SK-N-SH (cell line): ENCODE measurements around the gene PEDS1.

Experiments used
- NRF1 ChIP-seq: IDR thresholded peaks from 2 replicates; pipeline ENCODE4 v1.6.1; 2012; ENCODE audit warnings: low read depth, mild to moderate bottlenecking, low read length
- RAD21 ChIP-seq: IDR thresholded peaks from 2 replicates; pipeline ENCODE4 v1.6.1; 2012; ENCODE audit warnings: mild to moderate bottlenecking, low read length
- RCOR1 ChIP-seq: fragments of 150-350 bp; IDR thresholded peaks from 2 replicates; pipeline ENCODE4 v1.6.1; 2017; ENCODE audit warnings: antibody characterized with exemption, low read length
- TF ChIP-seq, protein P1 (sequence below): IDR thresholded peaks from 2 replicates; pipeline ENCODE4; 2012
- TF ChIP-seq, protein P2 (sequence below): fragments of 200-600 bp; sonication (generic); IDR thresholded peaks from 2 replicates; pipeline ENCODE4 v1.6.1; 2017; ENCODE audit warnings: antibody characterized with exemption, mild to moderate bottlenecking, moderate library complexity

DNA sequence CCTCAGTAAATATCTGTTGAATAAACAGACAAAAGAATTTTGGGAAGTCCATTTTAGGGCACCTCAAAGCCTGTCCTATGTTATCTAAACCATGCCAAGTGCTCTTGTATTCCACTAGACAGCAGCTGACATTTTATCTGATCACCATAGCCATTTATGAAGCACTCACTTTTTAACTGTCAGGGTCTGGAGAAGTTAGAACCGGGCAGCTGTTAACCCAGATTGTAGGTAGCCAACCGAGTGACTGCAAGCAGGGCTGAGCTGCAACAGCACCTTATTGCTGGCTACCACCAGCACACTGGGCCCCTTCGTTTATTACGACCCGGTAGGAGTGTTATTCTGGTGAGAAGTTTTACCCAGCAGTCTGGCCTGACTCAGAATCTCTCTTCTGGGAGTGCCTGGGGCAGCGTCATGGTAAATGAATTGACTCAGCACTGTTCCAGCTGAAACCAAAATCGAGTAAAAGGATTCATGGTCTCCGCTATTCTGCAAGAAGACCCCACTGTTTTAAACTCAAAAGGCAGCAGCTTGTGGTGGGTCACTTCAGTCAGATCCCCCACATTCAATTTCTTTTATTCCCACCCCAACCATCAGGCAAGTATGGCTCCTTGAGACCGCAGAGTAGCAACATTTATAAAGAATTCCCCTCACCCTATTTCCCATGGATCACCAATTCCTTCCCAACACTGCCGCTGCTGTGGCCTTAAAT is 42.2 kb downstream of the PEDS1 start:
- TF ChIP-seq NRF1 (no peak), RCOR1 (no peak), RAD21 (no peak)
- TF ChIP-seq, protein P1, sequence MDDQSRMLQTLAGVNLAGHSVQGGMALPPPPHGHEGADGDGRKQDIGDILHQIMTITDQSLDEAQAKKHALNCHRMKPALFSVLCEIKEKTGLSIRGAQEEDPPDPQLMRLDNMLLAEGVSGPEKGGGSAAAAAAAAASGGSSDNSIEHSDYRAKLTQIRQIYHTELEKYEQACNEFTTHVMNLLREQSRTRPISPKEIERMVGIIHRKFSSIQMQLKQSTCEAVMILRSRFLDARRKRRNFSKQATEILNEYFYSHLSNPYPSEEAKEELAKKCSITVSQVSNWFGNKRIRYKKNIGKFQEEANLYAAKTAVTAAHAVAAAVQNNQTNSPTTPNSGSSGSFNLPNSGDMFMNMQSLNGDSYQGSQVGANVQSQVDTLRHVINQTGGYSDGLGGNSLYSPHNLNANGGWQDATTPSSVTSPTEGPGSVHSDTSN: no peak
- TF ChIP-seq, protein P2, sequence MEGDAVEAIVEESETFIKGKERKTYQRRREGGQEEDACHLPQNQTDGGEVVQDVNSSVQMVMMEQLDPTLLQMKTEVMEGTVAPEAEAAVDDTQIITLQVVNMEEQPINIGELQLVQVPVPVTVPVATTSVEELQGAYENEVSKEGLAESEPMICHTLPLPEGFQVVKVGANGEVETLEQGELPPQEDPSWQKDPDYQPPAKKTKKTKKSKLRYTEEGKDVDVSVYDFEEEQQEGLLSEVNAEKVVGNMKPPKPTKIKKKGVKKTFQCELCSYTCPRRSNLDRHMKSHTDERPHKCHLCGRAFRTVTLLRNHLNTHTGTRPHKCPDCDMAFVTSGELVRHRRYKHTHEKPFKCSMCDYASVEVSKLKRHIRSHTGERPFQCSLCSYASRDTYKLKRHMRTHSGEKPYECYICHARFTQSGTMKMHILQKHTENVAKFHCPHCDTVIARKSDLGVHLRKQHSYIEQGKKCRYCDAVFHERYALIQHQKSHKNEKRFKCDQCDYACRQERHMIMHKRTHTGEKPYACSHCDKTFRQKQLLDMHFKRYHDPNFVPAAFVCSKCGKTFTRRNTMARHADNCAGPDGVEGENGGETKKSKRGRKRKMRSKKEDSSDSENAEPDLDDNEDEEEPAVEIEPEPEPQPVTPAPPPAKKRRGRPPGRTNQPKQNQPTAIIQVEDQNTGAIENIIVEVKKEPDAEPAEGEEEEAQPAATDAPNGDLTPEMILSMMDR: no peak
